GM18861 (cell line): Measurements from ENCODE around the gene CYB561D1.

Experiments used
- ATAC-seq: cut with Tn5 transposase; IDR thresholded peaks from one replicate; pipeline ENCODE4 v1.9.1; 2021; ENCODE audit not compliant: unreplicated experiment

CYB561D1 gene

DNA sequence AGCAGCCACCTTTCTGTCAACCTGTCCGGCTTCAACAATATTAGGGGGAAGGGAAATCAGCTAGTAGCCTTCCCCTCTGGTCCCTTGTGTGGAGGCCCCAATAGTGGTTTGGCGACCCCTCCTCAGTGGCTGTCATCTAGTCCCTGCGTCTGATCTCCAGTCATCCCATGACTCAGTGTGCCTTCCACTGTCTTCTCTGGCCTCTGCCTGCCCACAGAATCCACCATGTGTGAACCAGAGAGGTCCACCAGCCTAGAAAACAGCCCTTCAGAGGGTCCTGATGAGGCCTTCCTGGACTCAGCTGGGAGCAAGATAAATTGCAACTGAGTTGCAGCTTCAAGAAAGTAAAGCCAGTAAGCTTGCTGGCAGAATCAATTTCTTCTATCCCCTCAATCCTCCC, 14.0 kb upstream of the CYB561D1 start:
- ATAC-seq, result no peak

DNA sequence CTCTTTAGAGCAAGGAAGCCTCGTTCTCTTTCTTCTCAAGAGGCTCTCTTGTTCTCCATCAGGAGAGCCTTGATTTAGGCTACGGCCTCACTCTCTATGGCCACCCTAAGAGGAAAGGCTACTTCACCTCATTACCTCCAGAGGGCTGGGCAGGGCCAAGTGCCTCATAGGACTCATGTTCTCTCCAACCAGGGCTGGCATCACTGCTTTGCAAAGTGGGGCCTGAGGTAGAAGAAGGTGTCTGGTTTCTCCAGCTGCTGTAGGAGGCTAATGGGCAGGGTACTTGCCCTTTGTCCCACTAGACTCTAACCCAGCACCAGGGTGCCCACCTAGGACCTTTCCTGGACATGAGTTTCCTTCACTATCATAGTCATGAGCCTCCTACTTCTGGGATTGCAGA, 12.2 kb upstream of the CYB561D1 start:
- ATAC-seq, result no peak

DNA sequence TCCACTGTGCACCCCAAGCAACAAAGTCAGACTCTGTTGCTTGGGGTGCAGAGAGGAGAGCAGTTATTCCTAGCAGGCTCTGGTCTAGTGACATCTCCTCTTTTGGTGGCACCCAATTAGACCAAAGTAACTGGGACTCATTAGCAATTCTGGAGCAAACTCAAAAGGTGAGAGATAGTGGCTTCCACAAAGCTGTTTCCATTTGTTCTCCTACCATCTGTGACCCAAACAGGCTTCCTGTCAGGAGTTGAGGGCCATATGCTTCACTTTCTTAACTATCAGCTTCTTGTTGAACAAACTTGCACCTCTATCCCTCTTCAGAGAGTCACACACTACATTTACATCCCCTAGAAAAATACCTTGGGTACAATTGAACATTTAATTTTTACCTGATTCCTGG, 11.7 kb upstream of the CYB561D1 start:
- ATAC-seq, result no peak

DNA sequence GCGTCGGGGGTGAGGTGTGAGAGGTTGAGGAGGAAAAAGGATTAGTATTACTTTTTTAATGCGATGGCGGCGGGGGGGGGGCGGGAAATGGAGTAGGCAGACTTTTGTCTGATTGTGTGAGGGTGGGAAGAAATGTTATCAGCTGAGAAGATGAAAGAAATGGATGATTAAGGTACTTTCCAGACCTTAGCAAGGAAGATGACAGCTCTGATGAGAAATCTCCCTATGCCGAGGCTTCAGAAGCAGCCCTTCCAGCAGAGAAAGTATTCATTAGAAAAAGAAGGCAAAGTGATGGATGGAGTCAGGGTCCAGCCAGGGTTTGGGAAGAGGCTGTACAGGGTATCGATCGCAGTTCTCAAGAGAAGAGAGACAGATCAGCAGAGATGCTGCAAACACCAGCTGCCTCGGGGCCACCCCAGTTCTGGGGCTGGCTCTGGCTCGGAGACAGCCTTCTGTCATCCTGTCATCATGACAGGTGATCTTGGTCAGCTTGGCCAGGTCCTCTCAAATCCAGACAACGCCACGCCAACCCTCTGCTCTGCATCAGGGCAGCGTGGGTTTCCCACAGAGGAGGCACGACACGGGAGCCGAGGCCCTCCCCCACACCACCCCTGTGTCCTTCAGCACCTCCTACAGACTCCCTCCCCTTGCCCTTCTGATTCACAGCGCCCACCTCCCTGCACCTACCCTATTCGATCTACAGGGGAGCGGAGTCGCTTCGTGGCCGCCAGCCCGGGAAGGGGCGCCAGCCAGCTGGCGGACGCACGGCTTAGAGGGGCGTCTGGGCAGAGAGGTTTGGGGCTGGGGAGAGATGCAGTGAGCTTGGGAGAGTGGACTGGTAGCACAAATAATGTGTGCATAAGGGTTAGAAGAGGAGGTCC, 10.9 kb upstream of the CYB561D1 start:
- ATAC-seq, result no peak

DNA sequence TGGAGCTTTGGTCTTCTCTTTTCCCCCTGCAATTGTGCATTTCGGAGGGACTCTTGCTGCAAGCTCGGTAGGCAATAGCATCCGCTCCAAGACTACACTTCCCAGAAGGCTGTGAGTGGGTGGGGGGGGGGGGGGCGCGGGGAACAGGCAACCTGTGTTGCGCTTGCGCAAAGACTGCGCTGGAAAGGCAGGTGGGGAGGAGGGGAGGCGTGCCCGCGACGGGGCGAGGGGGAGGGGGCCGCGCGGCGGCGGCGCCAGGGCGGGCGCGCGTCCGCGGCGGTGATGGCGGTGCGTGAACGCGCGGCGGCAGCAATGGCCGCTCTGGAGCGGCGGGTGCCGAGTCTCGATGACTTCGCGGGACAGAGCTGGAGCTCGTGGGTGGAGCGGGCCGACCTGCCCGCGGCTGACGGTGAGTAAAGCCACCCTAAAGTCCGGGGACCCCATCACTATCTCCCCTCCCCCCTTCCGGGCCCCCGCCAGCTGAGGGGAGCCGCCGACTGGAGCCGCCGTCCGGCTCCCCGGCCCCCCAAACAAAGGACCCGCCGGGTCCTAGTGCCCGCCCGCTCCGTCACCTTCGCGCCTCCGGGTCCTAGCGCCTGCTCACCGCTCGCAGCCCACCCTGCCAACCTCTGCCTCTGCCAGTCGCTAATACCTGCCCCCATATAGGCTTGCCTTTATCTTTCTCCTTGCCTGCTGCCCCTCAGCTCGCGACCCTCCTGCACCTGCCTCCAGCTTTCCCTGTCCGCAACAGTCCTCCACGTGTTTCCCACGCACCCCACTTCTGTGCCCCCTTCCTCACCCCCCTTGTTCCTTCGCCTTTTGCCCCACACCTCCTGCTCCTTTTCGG, 10.0 kb upstream of the CYB561D1 start, which contains the start of gene ATXN7L2:
ATXN7L2 (plus strand) TSS at position 234 of the 847 bp plus-strand sequence; CDS start at position 283, 49 bp downstream.
- peak; percentile 58 for ATAC-seq

DNA sequence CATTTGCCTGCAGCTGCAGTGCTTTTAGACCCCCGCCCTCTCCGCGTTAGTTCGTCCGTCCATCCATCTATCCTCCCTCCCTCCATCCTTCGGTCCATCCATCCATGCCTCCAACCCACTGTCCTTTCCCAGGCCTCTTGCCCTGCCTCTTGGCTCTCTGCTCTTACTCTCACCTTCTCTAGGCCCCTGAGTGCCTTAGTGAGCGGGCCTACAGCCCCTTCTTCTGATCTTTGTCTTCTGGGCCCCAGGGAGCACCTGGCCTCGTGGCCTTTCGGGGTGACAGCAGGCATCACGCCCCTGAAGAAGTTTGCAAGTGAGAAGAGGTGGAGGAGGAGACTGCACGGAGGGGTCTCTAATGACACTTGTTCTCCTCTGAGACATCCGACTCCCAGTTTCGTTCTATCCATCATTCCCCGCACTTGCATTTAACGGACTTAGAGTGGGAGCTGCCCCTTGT, 9.3 kb upstream of the CYB561D1 start:
- no peak for ATAC-seq

DNA sequence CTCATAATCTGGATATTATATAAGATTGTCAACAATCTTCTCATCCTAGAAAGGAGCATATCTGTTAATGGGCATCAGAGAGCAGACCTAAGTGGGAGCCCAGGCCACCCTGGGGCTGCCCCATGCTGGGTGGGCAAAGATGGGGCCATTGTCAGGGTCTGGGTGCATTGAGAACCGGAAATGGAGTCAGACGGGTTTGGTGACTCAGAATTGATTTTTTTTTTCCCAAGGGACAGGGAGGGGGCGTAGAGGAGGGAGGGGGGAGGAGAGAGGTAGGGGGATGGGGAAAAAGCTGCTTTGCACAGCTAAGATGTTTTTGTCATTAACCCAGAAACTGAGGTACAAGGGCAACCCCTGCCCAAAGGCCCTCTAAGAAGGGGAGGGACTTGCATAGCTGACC, 8.9 kb upstream of the CYB561D1 start:
- no peak for ATAC-seq

DNA sequence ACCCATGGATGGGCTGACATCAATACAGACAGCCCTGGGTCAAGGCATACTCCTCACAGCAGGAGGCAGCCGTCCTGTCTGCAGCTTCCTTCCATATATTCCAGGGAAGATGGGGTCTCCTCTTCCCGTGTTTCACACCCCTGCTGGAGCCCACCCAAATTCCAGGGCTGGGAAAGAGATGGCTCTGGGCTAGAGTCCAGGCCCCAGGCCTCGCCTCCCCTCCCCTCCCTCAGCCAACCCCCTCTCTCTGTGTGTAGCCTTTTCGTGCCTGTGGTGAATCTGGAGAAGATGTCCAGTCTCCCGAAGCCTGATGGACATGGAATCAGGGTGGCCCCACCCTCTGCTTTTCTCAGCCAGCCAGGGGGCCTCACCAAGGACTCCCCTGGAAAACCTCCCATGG, 6.6 kb upstream of the CYB561D1 start:
- no peak for ATAC-seq

DNA sequence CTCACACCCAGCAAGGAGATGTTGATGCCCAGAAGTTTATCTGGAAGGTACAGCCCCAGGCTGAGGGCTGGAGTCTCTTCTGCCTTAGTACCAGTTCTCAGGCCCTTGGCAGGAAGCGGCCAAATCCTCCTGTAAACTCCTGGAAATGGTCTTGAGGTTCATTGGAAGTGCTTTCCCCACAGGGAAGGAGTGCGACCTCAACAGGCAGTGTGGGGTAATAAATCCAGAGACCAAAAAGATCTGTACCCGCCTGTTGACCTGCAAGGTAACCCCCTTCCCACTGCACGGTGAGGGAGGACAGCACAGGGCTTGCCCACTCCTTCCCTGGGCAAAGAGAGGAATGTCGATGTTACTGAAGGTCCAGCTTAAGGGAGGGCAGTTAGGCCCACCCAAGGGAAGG, 5.7 kb upstream of the CYB561D1 start:
- no peak for ATAC-seq

DNA sequence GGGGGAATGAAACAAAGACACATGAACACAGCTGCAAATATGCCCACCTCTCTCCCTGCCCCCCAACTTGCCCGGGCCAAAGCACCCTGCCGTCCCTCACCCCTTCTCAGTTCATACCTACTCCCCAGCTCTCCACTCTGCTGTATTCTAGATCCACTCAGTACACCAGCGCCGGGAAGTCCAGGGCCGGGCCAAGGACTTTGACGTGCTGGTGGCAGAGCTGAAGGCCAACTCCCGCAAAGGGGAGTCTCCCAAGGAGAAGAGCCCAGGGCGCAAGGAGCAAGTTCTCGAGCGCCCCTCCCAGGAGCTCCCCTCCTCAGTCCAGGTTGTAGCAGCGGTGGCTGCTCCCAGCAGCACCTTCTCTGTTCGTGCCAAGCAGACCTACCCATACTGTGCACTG, 5.2 kb upstream of the CYB561D1 start:
- ATAC-seq, result no peak

DNA sequence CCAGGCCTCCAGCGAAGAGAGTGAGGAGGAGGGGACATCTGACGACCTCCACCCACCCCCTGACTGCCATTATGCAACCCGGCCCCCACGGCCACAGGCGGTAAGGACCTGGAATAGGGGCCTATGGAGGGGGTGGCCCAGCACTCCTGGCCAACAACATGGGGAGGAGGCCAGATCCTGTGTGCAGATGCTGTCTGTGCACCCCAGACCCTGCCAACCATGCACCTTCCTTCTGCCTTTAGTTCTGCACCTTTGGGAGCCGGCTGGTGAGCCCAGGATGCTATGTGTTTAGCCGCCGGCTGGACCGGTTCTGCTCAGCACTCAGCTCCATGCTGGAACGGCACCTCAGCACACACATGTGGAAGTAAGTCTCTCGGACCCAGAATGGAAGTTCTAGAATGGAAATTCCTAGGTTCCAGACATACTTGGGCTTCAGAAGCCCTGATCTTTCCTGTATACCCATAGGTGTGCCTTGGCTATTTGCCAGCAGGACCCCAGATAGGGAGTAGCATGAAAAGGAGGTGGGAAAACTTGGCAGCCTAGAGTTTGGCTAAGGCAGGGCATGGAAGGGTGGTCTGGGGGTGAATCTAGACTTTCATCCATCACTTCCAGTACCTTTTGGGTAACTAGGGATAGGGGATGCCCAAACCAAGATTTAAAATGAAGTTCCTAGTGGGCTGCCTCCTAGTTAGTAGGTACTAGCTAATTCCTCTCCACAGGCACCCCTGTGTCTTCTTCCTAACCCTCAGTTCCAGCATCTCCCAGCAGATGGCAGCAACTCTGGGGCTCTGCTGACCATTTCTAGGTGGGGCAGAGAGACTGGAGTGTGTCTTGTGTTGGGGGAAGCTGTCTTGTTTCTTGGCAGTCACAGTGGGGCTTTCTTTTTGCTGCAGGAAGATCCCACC, 3.6 kb upstream of the CYB561D1 start:
- peak; percentile 29 for ATAC-seq

DNA sequence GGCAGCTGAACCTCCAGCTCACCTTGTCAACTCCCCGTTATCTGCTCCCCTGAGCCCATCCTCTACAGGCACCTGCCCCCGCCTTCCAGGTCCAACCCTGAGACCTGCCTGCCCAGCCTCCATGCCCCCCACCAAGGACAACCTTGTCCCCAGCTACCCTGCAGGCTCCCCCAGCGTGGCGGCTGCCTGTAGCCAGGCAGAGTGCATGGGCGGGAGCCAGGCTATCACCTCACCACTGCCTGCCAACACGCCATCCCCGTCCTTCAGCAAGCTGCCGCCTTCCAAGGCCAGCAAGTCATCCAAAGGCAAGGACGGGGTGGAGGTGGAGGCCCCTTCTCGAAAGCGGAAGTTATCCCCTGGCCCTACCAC, 3.0 kb upstream of the CYB561D1 start:
- no peak for ATAC-seq

DNA sequence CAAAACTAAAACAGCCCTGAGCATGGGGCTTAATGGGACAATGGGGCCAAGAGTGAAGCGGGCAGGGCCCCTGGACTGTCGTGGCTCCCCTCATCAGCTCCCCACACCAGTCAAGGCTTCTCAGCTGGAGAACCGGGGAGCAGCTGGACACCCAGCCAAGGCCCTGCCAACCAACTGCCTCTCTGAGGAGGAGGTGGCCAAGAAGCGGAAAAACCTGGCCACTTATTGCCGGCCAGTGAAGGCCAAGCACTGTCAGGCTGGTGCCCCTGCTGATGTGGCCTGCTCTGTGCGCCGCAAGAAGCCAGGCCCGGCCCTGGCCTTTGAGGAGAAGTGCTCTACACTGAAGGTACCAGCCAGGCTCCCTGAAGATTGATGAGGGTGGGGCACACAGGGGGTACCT, 2.5 kb upstream of the CYB561D1 start:
- ATAC-seq, result no peak

DNA sequence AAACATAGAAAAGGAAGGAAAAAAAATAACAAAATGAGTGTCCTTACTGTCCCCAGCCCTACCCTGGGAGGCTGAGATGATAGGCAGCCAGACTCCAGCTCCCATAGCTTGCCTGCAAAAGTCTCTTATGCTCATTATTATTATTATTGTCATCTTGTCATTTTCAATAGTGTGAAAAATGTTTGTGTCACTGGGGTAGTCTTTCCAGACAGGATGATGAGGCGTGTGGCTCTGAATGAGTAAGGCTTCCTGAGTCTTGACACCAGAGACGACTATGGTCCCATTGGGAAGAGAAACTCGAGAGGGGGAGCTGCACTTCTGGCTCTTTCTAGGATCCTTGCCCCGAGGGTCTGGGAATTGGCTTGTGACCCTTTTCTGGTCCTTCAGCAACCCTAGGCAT, 1.1 kb upstream of the CYB561D1 start:
- ATAC-seq, result no peak

DNA sequence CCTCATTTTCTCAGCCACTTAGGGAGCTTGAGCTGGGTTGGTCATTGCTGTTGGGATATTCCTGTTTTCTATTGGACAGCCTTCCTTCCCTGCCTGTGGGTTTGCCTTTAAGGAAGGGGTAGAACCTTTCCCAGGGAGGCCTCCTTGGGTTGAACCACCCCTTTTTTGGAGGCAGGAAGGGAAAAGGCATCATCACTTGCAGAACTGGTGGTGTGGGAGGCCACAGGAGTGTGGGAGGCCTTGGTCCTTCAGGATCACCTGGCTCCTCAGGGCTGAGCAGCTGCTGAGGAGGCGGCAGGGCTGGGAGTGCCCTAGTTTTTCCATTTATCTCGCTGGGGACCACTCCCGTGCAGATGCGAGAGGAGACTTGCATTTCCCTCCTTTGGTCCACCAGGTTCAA, 667 bp upstream of the CYB561D1 start:
- ATAC-seq, result no peak

DNA sequence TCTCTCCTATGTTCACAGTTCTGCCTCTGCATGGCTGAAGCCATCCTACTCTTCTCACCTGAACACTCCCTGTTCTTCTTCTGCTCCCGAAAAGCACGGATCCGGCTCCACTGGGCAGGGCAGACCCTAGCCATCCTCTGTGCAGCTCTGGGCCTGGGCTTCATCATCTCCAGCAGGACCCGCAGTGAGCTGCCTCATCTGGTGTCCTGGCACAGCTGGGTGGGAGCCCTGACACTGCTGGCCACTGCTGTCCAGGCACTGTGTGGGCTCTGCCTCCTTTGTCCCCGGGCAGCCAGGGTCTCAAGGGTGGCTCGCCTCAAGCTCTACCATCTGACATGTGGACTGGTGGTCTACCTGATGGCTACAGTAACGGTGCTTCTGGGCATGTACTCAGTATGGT, 1.8 kb downstream of the CYB561D1 start:
- no peak for ATAC-seq

DNA sequence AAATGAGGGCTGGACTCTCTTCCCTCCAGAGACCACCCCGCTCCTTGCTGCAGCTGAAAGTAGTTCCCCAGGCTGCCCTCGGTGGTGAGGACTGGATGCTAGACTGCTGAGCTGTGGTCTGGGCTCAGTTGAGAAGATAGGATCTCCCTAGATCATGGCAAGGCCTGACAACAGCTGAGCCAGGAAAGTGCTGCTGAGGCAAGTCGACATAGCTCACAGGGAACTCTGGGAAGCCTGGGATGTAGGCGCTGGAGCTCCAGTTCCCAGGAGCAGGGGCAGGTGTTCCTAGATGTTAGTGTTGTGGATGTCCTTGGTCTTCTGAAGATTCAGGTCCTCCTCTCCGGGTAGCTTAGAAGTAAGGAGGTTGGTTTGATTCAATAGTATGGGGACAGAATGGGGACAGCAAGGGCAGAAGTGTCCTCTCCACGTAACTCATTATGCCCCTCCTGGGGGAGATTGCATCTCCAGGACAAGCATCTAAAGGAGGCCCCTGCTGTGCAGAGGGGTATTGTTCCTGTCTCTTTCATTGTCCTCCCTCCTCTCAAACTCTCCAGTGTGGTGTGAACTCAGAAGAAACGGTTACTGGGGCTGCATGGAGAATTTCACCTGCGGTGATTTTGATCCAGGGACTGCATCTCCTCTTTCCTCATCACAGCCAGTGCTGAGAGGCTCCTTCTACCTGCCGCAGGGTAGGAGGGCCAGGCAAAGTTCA, 3.7 kb downstream of the CYB561D1 start:
- ATAC-seq, result no peak

DNA sequence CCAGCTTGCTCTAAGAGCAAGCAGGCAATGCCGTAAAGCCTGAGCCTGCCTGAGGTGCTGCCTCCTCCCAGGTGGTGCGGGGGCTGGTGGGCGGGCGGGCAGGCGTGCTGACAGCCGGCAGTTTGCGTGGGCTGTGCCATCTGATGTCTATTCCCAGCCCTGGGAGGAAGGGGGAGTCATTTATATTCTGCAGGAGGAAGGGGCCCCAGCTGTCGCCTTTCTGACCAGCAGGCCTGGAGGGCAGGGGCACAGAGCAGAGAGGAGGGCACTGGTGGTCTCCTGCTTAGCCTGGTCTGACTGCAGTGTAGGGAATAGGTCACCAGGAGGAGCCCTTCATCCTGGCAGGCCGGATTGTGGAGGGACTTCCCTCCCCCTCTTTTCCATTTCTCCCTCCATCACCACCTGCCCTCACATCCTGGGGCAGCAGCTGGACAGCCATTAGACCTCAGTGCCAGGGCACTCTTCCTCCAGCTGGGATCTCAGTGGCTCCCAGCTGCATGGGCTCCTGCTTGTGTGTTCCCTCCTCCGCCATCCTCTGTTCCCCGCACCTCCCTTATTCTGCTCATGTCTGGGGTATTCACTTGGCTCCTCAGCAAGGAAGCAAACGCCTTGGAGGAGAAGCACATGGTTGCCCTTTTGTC, 4.4 kb downstream of the CYB561D1 start:
- no peak for ATAC-seq

DNA sequence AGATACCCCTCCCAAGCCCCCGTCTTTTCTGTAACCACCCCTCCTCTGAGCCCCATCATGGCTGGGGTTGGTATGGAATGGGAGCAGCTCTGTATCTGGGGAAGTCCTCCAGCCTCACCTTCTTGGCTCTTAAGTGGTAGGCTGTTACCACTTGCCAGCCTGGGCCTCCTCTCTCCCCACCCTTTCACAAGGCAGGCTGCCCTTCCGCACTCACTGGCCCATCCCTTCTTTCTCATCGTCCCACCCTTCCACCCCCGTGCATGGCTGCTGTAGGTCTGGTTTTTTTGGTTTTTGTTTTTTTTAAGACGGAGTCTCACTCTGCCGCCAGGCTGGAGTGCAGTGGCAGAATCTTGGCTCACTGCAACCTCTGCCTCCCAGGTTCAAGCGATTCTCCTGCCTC, 5.2 kb downstream of the CYB561D1 start:
- no peak for ATAC-seq
